ENCODE measurements around the gene TCERG1L.
"Not testable (repeated sequence)": the region's sequence is repeated elsewhere in the genome, so short reads cannot be mapped to it uniquely, and the experiment has no call there.

The TCERG1L gene

GRCh38 chr10:131140606-131141005 lies 170.9 kb downstream of the TCERG1L start:
- DNase-seq, result no peak

GRCh38 chr10:131137223-131137622 lies 174.3 kb downstream of the TCERG1L start:
- DNase-seq, result no peak

- DNase-seq, result not testable (repeated sequence)
Measured at GRCh38 chr10:131136336-131136735, 175.2 kb downstream of the TCERG1L start.

GRCh38 chr10:131135716-131136115 lies 175.8 kb downstream of the TCERG1L start:
- DNase-seq, result no peak

GRCh38 chr10:131134651-131135050 lies 176.9 kb downstream of the TCERG1L start:
- DNase-seq, result no peak

GRCh38 chr10:131134001-131134576 lies 177.4 kb downstream of the TCERG1L start:
- DNase-seq, result no peak

- DNase-seq, result no peak
Measured at GRCh38 chr10:131132681-131133080, 178.8 kb downstream of the TCERG1L start.

GRCh38 chr10:131131726-131132591 lies 179.6 kb downstream of the TCERG1L start:
- DNase-seq, result no peak

GRCh38 chr10:131130025-131130424 lies 181.5 kb downstream of the TCERG1L start:
- no peak for DNase-seq

- no peak for DNase-seq
Measured at GRCh38 chr10:131129544-131129943, 182.0 kb downstream of the TCERG1L start.

- no peak for DNase-seq
Measured at GRCh38 chr10:131128731-131129130, 182.8 kb downstream of the TCERG1L start.

GRCh38 chr10:131127610-131128009 lies 183.9 kb downstream of the TCERG1L start:
- DNase-seq, result no peak

GRCh38 chr10:131127138-131127589 lies 184.4 kb downstream of the TCERG1L start:
- DNase-seq, result no peak

- DNase-seq, result no peak
Measured at GRCh38 chr10:131126321-131127137, 185.0 kb downstream of the TCERG1L start.

GRCh38 chr10:131125511-131126225 lies 185.9 kb downstream of the TCERG1L start:
- DNase-seq, result no peak

- no peak for DNase-seq
Measured at GRCh38 chr10:131124945-131125344, 186.6 kb downstream of the TCERG1L start.

- no peak for DNase-seq
Measured at GRCh38 chr10:131123496-131123895, 188.0 kb downstream of the TCERG1L start.

GRCh38 chr10:131121511-131122035 lies 189.9 kb downstream of the TCERG1L start:
- DNase-seq, result no peak

GRCh38 chr10:131119626-131120355 lies 191.7 kb downstream of the TCERG1L start:
- DNase-seq, result no peak

- DNase-seq, result no peak
Measured at GRCh38 chr10:131117416-131118212, 193.9 kb downstream of the TCERG1L start.

- DNase-seq, result no peak
Measured at GRCh38 chr10:131116991-131117375, 194.5 kb downstream of the TCERG1L start.
